Stomach (tissue), 4 donors: ENCODE data around the gene CDPF1.

Source experiments
- CTCF ChIP-seq, 7 experiments: fragments of 450-650 bp in 4 of 7; fragments of 200-600 bp in 3 of 7; sonication (generic) in 3 of 7; IDR thresholded peaks; one replicate each; pipeline ENCODE4 v1.5.1; 2016 to 2019; ENCODE audit warnings: antibody characterized with exemption in 7 of 7, control low read depth in 2 of 7, mild to moderate bottlenecking in 1 of 7
- POLR2A ChIP-seq, 4 donors: fragments of 450-650 bp; IDR thresholded peaks; one replicate each; pipeline ENCODE4 v1.6.1; 2016; ENCODE audit warnings: antibody characterized with exemption in 4 of 4, control low read depth in 2 of 4, mild to moderate bottlenecking in 1 of 4, moderate library complexity in 1 of 4

DNA sequence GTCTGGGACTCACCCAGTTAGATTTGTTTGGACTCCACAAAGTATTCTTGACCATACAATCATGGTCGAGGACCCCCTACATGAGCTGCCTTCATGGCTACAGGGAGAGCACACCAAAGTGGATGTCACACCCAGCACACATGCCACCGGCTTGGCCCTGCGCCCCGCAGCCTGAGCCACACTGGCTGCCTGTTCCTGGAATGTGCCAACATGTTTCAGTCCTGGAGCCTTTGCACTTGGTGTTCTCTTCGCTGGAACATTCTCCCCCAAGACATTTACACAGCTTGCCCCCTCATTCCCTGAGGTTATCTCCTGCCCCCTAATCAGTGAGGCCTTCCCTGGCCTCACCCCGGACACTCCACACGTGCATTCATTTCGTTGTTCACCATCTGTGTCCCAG is 53.8 kb downstream of the CDPF1 start:
- TF ChIP-seq CTCF (IDR thresholded peaks at IDR 0.05): no peak
- TF ChIP-seq POLR2A (IDR thresholded peaks at IDR 0.05): no peak
